HL-60 (cell line): ENCODE results near the gene ROBO4.

Experiments
- DNase-seq, 2 experiments: peaks; one replicate each; pipeline ENCODE4 v3.0.0-alpha.2; 2010 to 2020; ENCODE audit warnings: low read depth in 1 of 2, low spot score in 1 of 2
- H3K27ac ChIP-seq: fragments of 250-450 bp; sonication (Bioruptor Pico); replicated peaks from 2 replicates; pipeline ENCODE4 v1.5.1; 2020; ENCODE audit warnings: mild to moderate bottlenecking, moderate library complexity
- H3K27me3 ChIP-seq: fragments of 250-450 bp; sonication (Bioruptor Pico); 2 replicates; pipeline ENCODE4 v1.5.1; 2021; ENCODE audit warnings: mild to moderate bottlenecking, moderate library complexity; ENCODE audit not compliant: insufficient read depth, poor library complexity, severe bottlenecking
- H3K4me3 ChIP-seq: replicated peaks from 2 replicates; pipeline ENCODE4 v1.5.1; 2011; ENCODE audit warnings: mild to moderate bottlenecking, control low read depth, low read length; ENCODE audit not compliant: insufficient read depth
- CTCF ChIP-seq: IDR thresholded peaks from one replicate; pipeline ENCODE4 v1.5.1; 2011; ENCODE audit warnings: low read length, control low read depth, inconsistent platforms; ENCODE audit not compliant: insufficient read depth
- GABPA ChIP-seq: IDR thresholded peaks from 2 replicates; pipeline ENCODE4 v1.6.1; 2012; ENCODE audit warnings: low read depth
- POLR2AphosphoS5 ChIP-seq: IDR thresholded peaks from 2 replicates; pipeline ENCODE4 v1.6.1; 2012; ENCODE audit warnings: low read depth
- SPI1 ChIP-seq: IDR thresholded peaks from 2 replicates; pipeline ENCODE4 v1.6.1; 2012; ENCODE audit warnings: low read depth, mild to moderate bottlenecking, borderline replicate concordance
- TF ChIP-seq, protein P1 (sequence below): IDR thresholded peaks from 2 replicates; pipeline ENCODE4 v1.6.1; 2012; ENCODE audit warnings: low read depth; ENCODE audit not compliant: insufficient replicate concordance

ROBO4 gene

GRCh38 chr11:124880290-124880611, 17.4 kb downstream of the ROBO4 start:
- peaks cover 7% of the 10 kb centered on the region for H3K27me3 ChIP-seq
- H3K27ac ChIP-seq = no peak overlapping the region
- peak in 1 of 2 experiments; percentile 17 for DNase-seq
- TF ChIP-seq POLR2AphosphoS5 (no peak), GABPA (no peak), CTCF (no peak), SPI1 (no peak)
- TF ChIP-seq, protein P1, sequence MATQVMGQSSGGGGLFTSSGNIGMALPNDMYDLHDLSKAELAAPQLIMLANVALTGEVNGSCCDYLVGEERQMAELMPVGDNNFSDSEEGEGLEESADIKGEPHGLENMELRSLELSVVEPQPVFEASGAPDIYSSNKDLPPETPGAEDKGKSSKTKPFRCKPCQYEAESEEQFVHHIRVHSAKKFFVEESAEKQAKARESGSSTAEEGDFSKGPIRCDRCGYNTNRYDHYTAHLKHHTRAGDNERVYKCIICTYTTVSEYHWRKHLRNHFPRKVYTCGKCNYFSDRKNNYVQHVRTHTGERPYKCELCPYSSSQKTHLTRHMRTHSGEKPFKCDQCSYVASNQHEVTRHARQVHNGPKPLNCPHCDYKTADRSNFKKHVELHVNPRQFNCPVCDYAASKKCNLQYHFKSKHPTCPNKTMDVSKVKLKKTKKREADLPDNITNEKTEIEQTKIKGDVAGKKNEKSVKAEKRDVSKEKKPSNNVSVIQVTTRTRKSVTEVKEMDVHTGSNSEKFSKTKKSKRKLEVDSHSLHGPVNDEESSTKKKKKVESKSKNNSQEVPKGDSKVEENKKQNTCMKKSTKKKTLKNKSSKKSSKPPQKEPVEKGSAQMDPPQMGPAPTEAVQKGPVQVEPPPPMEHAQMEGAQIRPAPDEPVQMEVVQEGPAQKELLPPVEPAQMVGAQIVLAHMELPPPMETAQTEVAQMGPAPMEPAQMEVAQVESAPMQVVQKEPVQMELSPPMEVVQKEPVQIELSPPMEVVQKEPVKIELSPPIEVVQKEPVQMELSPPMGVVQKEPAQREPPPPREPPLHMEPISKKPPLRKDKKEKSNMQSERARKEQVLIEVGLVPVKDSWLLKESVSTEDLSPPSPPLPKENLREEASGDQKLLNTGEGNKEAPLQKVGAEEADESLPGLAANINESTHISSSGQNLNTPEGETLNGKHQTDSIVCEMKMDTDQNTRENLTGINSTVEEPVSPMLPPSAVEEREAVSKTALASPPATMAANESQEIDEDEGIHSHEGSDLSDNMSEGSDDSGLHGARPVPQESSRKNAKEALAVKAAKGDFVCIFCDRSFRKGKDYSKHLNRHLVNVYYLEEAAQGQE = no peak
- H3K4me3 ChIP-seq = no peak overlapping the region

DNA sequence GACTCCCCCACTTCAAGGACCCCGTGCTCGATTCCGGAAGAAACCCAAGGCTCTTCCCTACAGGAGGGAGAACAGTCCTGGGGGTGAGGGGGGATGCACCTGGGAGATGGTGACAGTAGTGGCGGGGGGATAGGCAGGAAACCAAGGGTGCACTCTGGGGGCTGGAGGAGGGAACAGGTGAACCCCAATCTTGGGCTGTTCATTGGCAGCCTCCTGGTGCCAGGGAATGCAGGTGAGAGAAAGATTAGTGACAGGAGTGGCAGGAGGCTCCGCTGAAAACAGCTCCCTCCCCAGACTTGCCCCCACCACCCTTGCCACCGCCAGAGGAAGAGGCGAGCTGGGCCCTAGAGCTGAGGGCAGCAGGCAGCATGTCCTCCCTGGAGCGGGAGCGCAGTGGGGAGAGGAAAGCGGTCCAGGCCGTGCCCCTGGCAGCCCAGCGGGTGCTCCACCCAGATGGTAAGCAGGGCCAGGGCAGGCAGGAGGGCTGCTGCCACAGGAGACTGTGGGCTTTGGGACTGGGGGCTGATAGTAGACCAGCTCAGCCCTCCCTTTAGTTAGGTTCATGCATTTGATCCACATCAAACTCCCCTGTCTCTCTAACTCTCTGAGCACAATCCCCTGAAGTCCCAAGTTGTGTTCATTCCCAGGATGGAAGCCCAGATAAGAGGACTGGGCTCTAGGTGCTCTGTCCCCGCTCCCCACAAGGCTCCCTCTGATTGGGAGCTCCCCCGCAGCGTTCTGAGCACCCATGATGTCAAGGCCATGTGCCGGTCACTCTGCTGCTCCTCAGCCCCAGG, 18.0 kb downstream of the ROBO4 start:
- TF ChIP-seq SPI1 (no peak), POLR2AphosphoS5 (no peak), CTCF (no peak), GABPA (no peak)
- TF ChIP-seq, protein P1 = no peak

DNA sequence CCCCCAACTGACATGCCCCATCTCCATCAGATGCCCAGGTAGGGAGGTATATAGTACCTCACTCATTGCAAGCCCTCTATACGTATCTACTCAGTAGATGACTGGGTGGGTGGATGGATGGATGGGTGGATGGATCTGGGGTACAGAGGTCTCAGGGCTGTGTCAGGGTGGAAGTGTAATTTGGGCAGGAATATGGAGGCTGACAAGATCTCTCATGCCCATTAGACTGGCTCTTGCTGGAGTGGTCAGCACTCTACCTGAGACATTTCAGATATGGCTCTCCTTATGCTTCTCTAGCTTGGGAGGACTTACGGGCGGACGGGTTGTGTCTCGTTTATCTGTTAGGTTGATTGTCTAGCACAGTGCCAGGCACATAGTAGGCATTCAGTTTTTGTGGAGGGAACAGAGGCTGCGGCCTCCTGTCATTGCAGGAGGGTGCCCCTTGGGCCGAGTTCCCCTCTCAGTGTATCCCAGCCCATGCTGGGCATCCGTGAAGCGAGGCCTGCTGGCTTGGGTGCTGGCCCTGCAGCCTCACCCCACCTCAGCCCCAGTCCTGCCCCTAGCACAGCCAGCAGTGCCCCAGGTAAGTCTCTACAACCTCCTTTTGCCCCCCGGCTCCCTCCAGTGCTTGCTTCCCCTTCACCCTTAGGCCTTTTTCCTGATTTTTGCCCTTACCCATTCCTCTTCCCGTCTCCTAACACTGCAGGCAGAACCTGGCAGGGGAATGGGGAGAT, 18.7 kb downstream of the ROBO4 start:
- TF ChIP-seq SPI1 = no peak
- TF ChIP-seq POLR2AphosphoS5 = no peak
- TF ChIP-seq GABPA = no peak
- TF ChIP-seq, protein P1 = no peak
- no peak for TF ChIP-seq CTCF
- Histone ChIP-seq H3K4me3 (no peak overlapping the region), H3K27ac (no peak overlapping the region), H3K27me3 (peaks cover 7% of the 10 kb centered on the region)
- DNase-seq = no peak

More for the DNA sequence above, 18.0 kb downstream of the ROBO4 start:
- no peak for DNase-seq
- no peak overlapping the region for H3K4me3 ChIP-seq
- no peak overlapping the region for H3K27ac ChIP-seq
- peaks cover 7% of the 10 kb centered on the region for H3K27me3 ChIP-seq
